Stimulated activated CD4-positive, alpha-beta T cell treated with anti-CD3 and anti-CD28 coated beads, TNF-alpha, amount 100 ng/mL, for 24 hours (primary cell): ENCODE data around the gene DPEP3.
"Not testable (repeated sequence)": the region's sequence is repeated elsewhere in the genome, so short reads cannot be mapped to it uniquely, and the experiment has no call there.

Source experiments
- DNase-seq, 3 experiments: peaks; one replicate each; pipeline ENCODE4 v3.0.0-alpha.2; 2020; ENCODE audit warnings: low read depth in 3 of 3

Gene DPEP3

GRCh38 chr16:67994040-67994408 lies 13.7 kb upstream of the DPEP3 start:
- not testable (repeated sequence) for DNase-seq

- peak; percentile 60 to 83 (median 62) for DNase-seq
Observed at GRCh38 chr16:67993207-67994039, 13.1 kb upstream of the DPEP3 start.

- no peak for DNase-seq
Observed at GRCh38 chr16:67992661-67993206, 12.4 kb upstream of the DPEP3 start.

GRCh38 chr16:67990018-67990386 lies 9.7 kb upstream of the DPEP3 start:
- DNase-seq = no peak

GRCh38 chr16:67989322-67990017 lies 9.2 kb upstream of the DPEP3 start:
- no peak for DNase-seq

GRCh38 chr16:67988675-67989074 lies 8.4 kb upstream of the DPEP3 start:
- no peak for DNase-seq

GRCh38 chr16:67987460-67988160 lies 7.3 kb upstream of the DPEP3 start:
- no peak for DNase-seq

- no peak for DNase-seq
Observed at GRCh38 chr16:67986949-67987348, 6.7 kb upstream of the DPEP3 start.

GRCh38 chr16:67982011-67982696 lies 1.9 kb upstream of the DPEP3 start:
- no peak for DNase-seq

GRCh38 chr16:67977469-67978227 lies 2.7 kb downstream of the DPEP3 start:
- DNase-seq = no peak

- no peak for DNase-seq
Observed at GRCh38 chr16:67977005-67977404, 3.3 kb downstream of the DPEP3 start.

GRCh38 chr16:67976205-67976604 lies 4.1 kb downstream of the DPEP3 start:
- DNase-seq = no peak

GRCh38 chr16:67975321-67976105 lies 4.8 kb downstream of the DPEP3 start:
- no peak for DNase-seq

GRCh38 chr16:67972285-67972684 lies 8.0 kb downstream of the DPEP3 start:
- not testable (repeated sequence) for DNase-seq

- no peak for DNase-seq
Observed at GRCh38 chr16:67971111-67971510, 9.2 kb downstream of the DPEP3 start.

- DNase-seq = no peak
Observed at GRCh38 chr16:67969254-67970039, 10.9 kb downstream of the DPEP3 start.

GRCh38 chr16:67968400-67969253 lies 11.7 kb downstream of the DPEP3 start, which contains the start of gene SLC12A4:
TSS of gene SLC12A4 (minus strand) at chr16:67968637. CDS start at chr16:67968553, 84 bp downstream.
- peak; percentile 68 to 91 (median 80) for DNase-seq

- peak in 1 of 3 experiments; percentile 39 for DNase-seq
Observed at GRCh38 chr16:67967958-67968399, 12.3 kb downstream of the DPEP3 start.
